ENCODE results near the gene PDGFD.

PDGFD gene

GRCh38 chr11:104005234-104005855, 158.6 kb downstream of the PDGFD start:
- TF ChIP-seq CTCF (IDR thresholded peaks at IDR 0.05; ENCODE audit: control insufficient read depth, insufficient read depth, low read depth, low read length, missing control alignments) = no peak
- DNase-seq (ENCODE audit: low read depth) = no peak
- no peak overlapping the region for H3K4me3 ChIP-seq (ENCODE audit: control insufficient read depth, low read depth, low read length)

- H3K4me3 ChIP-seq (ENCODE audit: control insufficient read depth, low read depth, low read length) = no peak overlapping the region
- DNase-seq (ENCODE audit: low read depth) = no peak
- no peak for TF ChIP-seq CTCF (IDR thresholded peaks at IDR 0.05; ENCODE audit: control insufficient read depth, insufficient read depth, low read depth, low read length, missing control alignments)
Measured at GRCh38 chr11:104003491-104003890, 160.5 kb downstream of the PDGFD start.

GRCh38 chr11:104001561-104002056, 162.3 kb downstream of the PDGFD start:
- no peak overlapping the region for H3K4me3 ChIP-seq (ENCODE audit: control insufficient read depth, low read depth, low read length)
- TF ChIP-seq CTCF (IDR thresholded peaks at IDR 0.05; ENCODE audit: control insufficient read depth, insufficient read depth, low read depth, low read length, missing control alignments) = no peak
- DNase-seq (ENCODE audit: low read depth) = no peak

GRCh38 chr11:104000798-104001197, 163.1 kb downstream of the PDGFD start:
- H3K4me3 ChIP-seq (ENCODE audit: control insufficient read depth, low read depth, low read length) = no peak overlapping the region
- no peak for DNase-seq (ENCODE audit: low read depth)
- TF ChIP-seq CTCF (IDR thresholded peaks at IDR 0.05; ENCODE audit: control insufficient read depth, insufficient read depth, low read depth, low read length, missing control alignments) = no peak

GRCh38 chr11:103998826-103999508, 165.0 kb downstream of the PDGFD start:
- H3K4me3 ChIP-seq (ENCODE audit: control insufficient read depth, low read depth, low read length) = no peak overlapping the region
- no peak for TF ChIP-seq CTCF (IDR thresholded peaks at IDR 0.05; ENCODE audit: control insufficient read depth, insufficient read depth, low read depth, low read length, missing control alignments)
- no peak for DNase-seq (ENCODE audit: low read depth)

GRCh38 chr11:103997082-103997481, 166.9 kb downstream of the PDGFD start:
- H3K4me3 ChIP-seq (ENCODE audit: control insufficient read depth, low read depth, low read length) = no peak overlapping the region
- no peak for TF ChIP-seq CTCF (IDR thresholded peaks at IDR 0.05; ENCODE audit: control insufficient read depth, insufficient read depth, low read depth, low read length, missing control alignments)

More at GRCh38 chr11:103997082-103997481, 166.9 kb downstream of the PDGFD start:
- DNase-seq (ENCODE audit: low read depth) = no peak
